Stimulated activated CD8-positive, alpha-beta memory T cell treated with anti-CD3 and anti-CD28 coated beads, Interleukin-4, amount 100 ng/mL, for 4 hours (primary cell): ENCODE data around the gene MAN2A1.
"Not testable (repeated sequence)": the region's sequence is repeated elsewhere in the genome, so short reads cannot be mapped to it uniquely, and the experiment has no call there.

Experiments used
- DNase-seq, 2 donors: peaks; one replicate each; pipeline ENCODE4 v3.0.0-alpha.2; 2020; ENCODE audit warnings: low read depth in 2 of 2, low spot score in 1 of 2

The MAN2A1 gene

GRCh38 chr5:109750463-109750862, 60.7 kb downstream of the MAN2A1 start:
- DNase-seq: no peak

GRCh38 chr5:109753279-109753678, 63.6 kb downstream of the MAN2A1 start:
- DNase-seq: no peak

- DNase-seq: no peak
Measured at GRCh38 chr5:109754319-109754718, 64.6 kb downstream of the MAN2A1 start.

- no peak for DNase-seq
Measured at GRCh38 chr5:109755761-109756160, 66.0 kb downstream of the MAN2A1 start.

GRCh38 chr5:109756543-109757185, 66.9 kb downstream of the MAN2A1 start:
- no peak for DNase-seq

- DNase-seq: no peak
Measured at GRCh38 chr5:109757490-109757889, 67.8 kb downstream of the MAN2A1 start.

GRCh38 chr5:109759306-109759705, 69.6 kb downstream of the MAN2A1 start:
- DNase-seq: no peak

GRCh38 chr5:109760130-109760529, 70.4 kb downstream of the MAN2A1 start:
- not testable (repeated sequence) for DNase-seq

GRCh38 chr5:109762821-109763220, 73.1 kb downstream of the MAN2A1 start:
- DNase-seq: no peak

- DNase-seq: no peak
Measured at GRCh38 chr5:109767184-109767995, 77.7 kb downstream of the MAN2A1 start.

- DNase-seq: no peak
Measured at GRCh38 chr5:109767997-109768396, 78.3 kb downstream of the MAN2A1 start.

GRCh38 chr5:109769597-109770291, 80.0 kb downstream of the MAN2A1 start:
- no peak for DNase-seq

- no peak for DNase-seq
Measured at GRCh38 chr5:109775130-109775529, 85.4 kb downstream of the MAN2A1 start.

- DNase-seq: no peak
Measured at GRCh38 chr5:109779036-109779735, 89.5 kb downstream of the MAN2A1 start.

- DNase-seq: no peak
Measured at GRCh38 chr5:109784687-109785086, 95.0 kb downstream of the MAN2A1 start.

- DNase-seq: no peak
Measured at GRCh38 chr5:109786206-109786855, 96.6 kb downstream of the MAN2A1 start.

GRCh38 chr5:109788596-109788995, 98.9 kb downstream of the MAN2A1 start:
- DNase-seq: no peak

- DNase-seq: no peak
Measured at GRCh38 chr5:109792613-109793012, 102.9 kb downstream of the MAN2A1 start.

- no peak for DNase-seq
Measured at GRCh38 chr5:109803854-109804253, 114.1 kb downstream of the MAN2A1 start.

GRCh38 chr5:109805472-109805871, 115.7 kb downstream of the MAN2A1 start:
- DNase-seq: no peak

GRCh38 chr5:109805883-109806282, 116.2 kb downstream of the MAN2A1 start:
- DNase-seq: no peak
